ENCODE data around the gene BMP5.
"Not testable (repeated sequence)": the region's sequence is repeated elsewhere in the genome, so short reads cannot be mapped to it uniquely, and the experiment has no call there.

BMP5 gene

DNA sequence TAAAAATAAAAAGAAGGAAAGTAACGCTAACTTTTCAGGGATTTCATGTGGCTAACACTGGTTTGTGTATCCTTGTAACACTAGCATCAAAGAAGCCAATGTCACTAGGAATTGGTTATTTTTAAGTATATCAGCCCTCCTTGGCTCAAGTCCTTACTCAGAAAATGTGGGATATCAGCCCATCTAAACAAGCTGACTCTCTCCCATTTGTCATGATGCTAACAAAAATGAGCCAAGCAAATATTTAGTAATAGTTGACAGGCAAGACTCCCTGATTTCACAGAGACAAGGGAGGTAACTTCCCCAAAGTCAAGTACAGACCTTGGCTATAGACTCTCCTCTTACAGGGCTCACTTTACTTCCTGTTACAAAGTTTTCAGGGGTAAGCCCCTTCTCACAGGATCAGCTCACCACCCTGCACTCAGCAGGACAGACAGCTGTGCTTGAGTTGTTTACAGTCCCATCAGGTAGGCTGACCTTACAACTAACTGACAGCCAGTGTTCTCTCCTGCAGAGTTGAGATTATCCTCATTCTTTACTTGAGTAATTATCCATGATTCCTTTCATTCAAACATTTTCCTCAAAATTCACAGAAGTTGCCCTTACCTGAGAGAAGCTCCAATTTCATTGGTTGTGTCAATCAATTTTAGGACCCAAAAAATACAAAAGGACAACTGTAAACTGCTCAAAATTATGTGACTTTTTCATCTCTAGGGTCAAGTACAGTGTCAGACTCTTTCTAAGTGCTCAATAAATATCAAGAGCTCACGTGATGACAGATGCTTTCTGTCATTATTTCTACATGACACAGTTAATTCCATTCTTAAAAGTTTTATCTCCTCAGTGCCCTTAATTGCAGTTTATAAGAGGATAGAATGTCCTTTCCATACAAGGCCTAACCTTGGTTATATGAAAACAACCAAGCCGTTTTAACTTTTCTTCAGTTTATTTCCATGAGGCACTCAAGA is 38.1 kb upstream of the BMP5 start:
- TF ChIP-seq YY1 (IDR thresholded peaks at IDR 0.05; ENCODE audit: insufficient read depth, insufficient read length) (no peak), SUZ12 (IDR thresholded peaks at IDR 0.05; ENCODE audit: extremely low read depth, insufficient read depth, insufficient read length) (no peak), ZNF274 (IDR thresholded peaks at IDR 0.05; ENCODE audit: low read depth, low read length) (no peak)
- Histone ChIP-seq H3K4me3 (ENCODE audit: insufficient read length, low read depth) (no peak overlapping the region), H3K9me3 (ENCODE audit: insufficient read depth, low read length) (peaks cover 5% of the 10 kb centered on the region; the same call in 1 of the 2 replicates), H3K27me3 (ENCODE audit: insufficient read depth, insufficient read length) (no peaks in the 10 kb centered on the region), H3K9ac (ENCODE audit: insufficient read length, low read depth) (no peak overlapping the region), H3K4me1 (ENCODE audit: insufficient read depth, insufficient read length) (no peaks in the 10 kb centered on the region), H3K36me3 (ENCODE audit: insufficient read depth, insufficient read length, low read length) (no peaks in the 10 kb centered on the region)
- DNase-seq (ENCODE audit: low read depth, low spot score): no peak

DNA sequence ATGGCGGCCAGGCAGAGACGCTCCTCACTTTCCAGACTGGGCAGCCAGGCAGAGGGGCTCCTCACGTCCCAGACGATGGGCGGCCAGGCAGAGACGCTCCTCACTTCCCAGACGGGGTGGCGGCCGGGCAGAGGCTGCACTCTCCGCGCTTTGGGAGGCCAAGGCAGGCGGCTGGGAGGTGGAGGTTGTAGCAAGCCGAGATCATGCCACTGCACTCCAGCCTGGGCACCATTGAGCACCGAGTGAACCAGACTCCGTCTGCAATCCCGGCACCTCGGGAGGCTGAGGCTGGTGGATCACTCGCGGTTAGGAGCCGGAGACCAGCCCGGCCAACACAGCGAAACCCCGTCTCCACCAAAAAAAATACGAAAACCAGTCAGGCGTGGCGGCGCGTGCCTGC is 35.1 kb upstream of the BMP5 start:
- H3K4me1 ChIP-seq (ENCODE audit: insufficient read depth, insufficient read length); H3K9ac ChIP-seq (ENCODE audit: insufficient read length, low read depth); H3K4me3 ChIP-seq (ENCODE audit: insufficient read length, low read depth); DNase-seq (ENCODE audit: low read depth, low spot score); H3K9me3 ChIP-seq (ENCODE audit: insufficient read depth, low read length); H3K27me3 ChIP-seq (ENCODE audit: insufficient read depth, insufficient read length); H3K36me3 ChIP-seq (ENCODE audit: insufficient read depth, insufficient read length, low read length): not testable (repeated sequence)

DNA sequence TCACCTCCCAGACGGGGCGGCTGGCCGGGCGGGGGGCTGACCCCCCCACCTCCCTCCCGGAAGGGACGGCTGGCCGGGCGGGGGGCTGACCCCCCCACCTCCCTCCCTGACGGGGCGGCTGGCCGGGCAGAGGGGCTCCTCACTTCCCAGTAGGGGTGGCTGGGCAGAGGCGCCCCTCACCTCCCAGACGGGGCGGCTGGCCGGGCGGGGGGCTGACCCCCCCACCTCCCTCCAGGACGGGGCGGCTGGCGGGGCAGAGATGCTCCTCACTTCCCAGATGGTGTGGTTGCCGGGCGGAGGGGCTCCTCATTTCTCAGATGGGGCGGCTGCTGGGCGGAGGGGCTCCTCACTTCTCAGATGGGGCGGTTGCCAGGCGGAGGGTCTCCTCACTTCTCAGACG is 34.5 kb upstream of the BMP5 start:
- not testable (repeated sequence) for H3K9ac ChIP-seq (ENCODE audit: insufficient read length, low read depth); H3K4me1 ChIP-seq (ENCODE audit: insufficient read depth, insufficient read length); H3K4me3 ChIP-seq (ENCODE audit: insufficient read length, low read depth); H3K9me3 ChIP-seq (ENCODE audit: insufficient read depth, low read length); H3K36me3 ChIP-seq (ENCODE audit: insufficient read depth, insufficient read length, low read length); DNase-seq (ENCODE audit: low read depth, low spot score); H3K27me3 ChIP-seq (ENCODE audit: insufficient read depth, insufficient read length)

DNA sequence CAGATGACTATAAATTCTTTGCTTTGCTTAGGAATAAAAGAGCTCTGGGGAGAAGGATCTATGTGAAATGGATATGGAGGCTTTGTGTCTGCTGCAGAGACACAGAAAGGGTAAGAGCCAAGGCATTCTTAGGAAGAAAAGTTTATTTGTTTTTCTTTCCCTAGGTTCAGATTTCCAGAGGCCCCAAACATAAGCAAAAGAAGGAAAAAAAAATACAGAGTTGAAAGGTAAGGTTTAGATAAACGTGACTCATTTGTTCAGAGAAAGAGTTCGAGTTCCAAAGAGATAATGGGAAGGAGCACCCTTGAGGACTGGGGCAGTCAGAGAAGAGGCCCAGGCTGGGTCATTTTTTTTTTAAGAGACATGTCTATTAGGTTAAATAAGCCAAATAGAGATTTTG is 27.4 kb upstream of the BMP5 start:
- no peak for DNase-seq (ENCODE audit: low read depth, low spot score)
- Histone ChIP-seq H3K9ac (ENCODE audit: insufficient read length, low read depth) (no peak overlapping the region), H3K36me3 (ENCODE audit: insufficient read depth, insufficient read length, low read length) (no peaks in the 10 kb centered on the region), H3K9me3 (ENCODE audit: insufficient read depth, low read length) (no peaks in the 10 kb centered on the region), H3K4me3 (ENCODE audit: insufficient read length, low read depth) (no peak overlapping the region), H3K27me3 (ENCODE audit: insufficient read depth, insufficient read length) (no peaks in the 10 kb centered on the region), H3K4me1 (ENCODE audit: insufficient read depth, insufficient read length) (no peaks in the 10 kb centered on the region)
- TF ChIP-seq ZNF274 (IDR thresholded peaks at IDR 0.05; ENCODE audit: low read depth, low read length): no peak
- TF ChIP-seq SUZ12 (IDR thresholded peaks at IDR 0.05; ENCODE audit: extremely low read depth, insufficient read depth, insufficient read length): no peak
- TF ChIP-seq YY1 (IDR thresholded peaks at IDR 0.05; ENCODE audit: insufficient read depth, insufficient read length): no peak

DNA sequence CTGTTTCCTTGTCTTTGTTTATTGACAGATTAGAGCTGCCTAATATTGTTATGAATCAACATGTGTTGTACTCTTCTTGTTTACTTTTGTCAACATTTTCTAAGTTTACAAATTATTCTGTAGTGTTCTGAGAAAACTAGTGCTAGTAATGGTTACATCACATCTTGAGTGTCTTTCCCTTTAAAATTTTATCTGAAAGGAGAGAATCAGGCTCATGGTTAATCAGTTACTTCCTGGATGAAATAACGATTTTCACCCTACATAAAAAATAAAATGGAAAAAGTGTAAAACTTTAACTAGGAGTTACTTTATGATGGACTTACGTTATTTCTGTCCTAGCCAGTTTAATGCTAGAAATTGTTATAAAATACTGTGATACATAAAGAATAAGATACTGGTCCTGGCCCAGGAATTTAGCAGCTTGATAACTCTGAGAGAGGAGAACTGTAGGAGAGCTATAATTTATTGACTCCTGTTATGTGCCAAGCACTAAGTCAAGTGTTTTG is 26.4 kb upstream of the BMP5 start:
- no peaks in the 10 kb centered on the region for H3K27me3 ChIP-seq (ENCODE audit: insufficient read depth, insufficient read length)
- no peaks in the 10 kb centered on the region for H3K36me3 ChIP-seq (ENCODE audit: insufficient read depth, insufficient read length, low read length)
- no peaks in the 10 kb centered on the region for H3K4me1 ChIP-seq (ENCODE audit: insufficient read depth, insufficient read length)
- H3K4me3 ChIP-seq (ENCODE audit: insufficient read length, low read depth): no peak overlapping the region
- no peaks in the 10 kb centered on the region for H3K9me3 ChIP-seq (ENCODE audit: insufficient read depth, low read length)
- DNase-seq (ENCODE audit: low read depth, low spot score): no peak
- H3K9ac ChIP-seq (ENCODE audit: insufficient read length, low read depth): no peak overlapping the region
- TF ChIP-seq ZNF274 (IDR thresholded peaks at IDR 0.05; ENCODE audit: low read depth, low read length): no peak

DNA sequence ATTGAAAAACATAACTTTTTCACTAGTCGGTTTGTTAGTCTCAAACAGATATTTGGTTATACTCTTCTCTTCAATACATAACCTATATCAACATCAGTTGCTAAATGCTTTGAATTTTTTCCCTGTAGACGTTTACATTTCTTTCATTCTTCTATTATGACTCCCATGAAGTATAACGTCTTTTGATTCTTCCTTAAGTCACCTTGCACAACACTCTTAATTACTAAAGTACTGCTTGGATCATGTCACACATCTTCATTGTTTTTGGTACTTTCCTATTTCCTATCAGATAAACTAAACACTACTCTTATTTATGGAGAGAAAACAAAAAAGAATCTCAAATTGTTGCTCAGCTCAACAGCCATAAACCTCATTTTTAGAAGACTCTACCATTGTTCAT is 23.0 kb upstream of the BMP5 start:
- Histone ChIP-seq H3K9ac (ENCODE audit: insufficient read length, low read depth) (no peak overlapping the region), H3K27me3 (ENCODE audit: insufficient read depth, insufficient read length) (no peaks in the 10 kb centered on the region), H3K36me3 (ENCODE audit: insufficient read depth, insufficient read length, low read length) (no peaks in the 10 kb centered on the region), H3K4me3 (ENCODE audit: insufficient read length, low read depth) (no peak overlapping the region), H3K9me3 (ENCODE audit: insufficient read depth, low read length) (no peaks in the 10 kb centered on the region), H3K4me1 (ENCODE audit: insufficient read depth, insufficient read length) (no peaks in the 10 kb centered on the region)
- TF ChIP-seq YY1 (IDR thresholded peaks at IDR 0.05; ENCODE audit: insufficient read depth, insufficient read length): no peak
- TF ChIP-seq SUZ12 (IDR thresholded peaks at IDR 0.05; ENCODE audit: extremely low read depth, insufficient read depth, insufficient read length): no peak
- DNase-seq (ENCODE audit: low read depth, low spot score): no peak

DNA sequence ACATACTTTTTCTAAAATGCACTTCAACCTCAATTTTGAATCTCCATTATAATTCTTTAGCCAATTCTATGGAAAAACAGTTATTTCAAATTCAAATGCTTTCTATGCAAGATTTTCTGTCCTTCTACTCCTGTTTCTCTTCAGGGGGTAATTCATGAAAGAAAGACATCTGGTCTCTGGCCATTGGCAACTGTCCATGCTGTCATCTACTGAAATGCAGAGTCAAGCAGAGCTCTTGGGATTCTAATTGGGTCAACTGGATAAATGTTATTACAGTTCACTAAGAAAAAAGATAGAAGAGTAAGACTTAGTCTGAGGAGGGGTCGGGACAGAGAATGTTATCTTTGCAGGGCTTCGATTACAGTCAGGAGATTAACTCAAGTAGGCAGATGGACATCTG is 22.0 kb upstream of the BMP5 start:
- no peak overlapping the region for H3K9ac ChIP-seq (ENCODE audit: insufficient read length, low read depth)
- no peaks in the 10 kb centered on the region for H3K36me3 ChIP-seq (ENCODE audit: insufficient read depth, insufficient read length, low read length)
- no peak for DNase-seq (ENCODE audit: low read depth, low spot score)
- H3K4me3 ChIP-seq (ENCODE audit: insufficient read length, low read depth): no peak overlapping the region
- no peak for TF ChIP-seq YY1 (IDR thresholded peaks at IDR 0.05; ENCODE audit: insufficient read depth, insufficient read length)
- no peaks in the 10 kb centered on the region for H3K9me3 ChIP-seq (ENCODE audit: insufficient read depth, low read length)
- no peaks in the 10 kb centered on the region for H3K4me1 ChIP-seq (ENCODE audit: insufficient read depth, insufficient read length)
- no peaks in the 10 kb centered on the region for H3K27me3 ChIP-seq (ENCODE audit: insufficient read depth, insufficient read length)

Measured in NT2/D1 (cell line).